GM12878 (cell line): Measurements from ENCODE around the gene NLRC5. TPM values are rescaled to one million over a fixed set of nuclear protein-coding genes. Genes with fewer than 3 reads are reported as not detected.
A peak's percentile ranks its signal among the peaks of the same experiment; 100 is the strongest.

Experiments
- ATAC-seq: fragments of 200-7000 bp; cut with Tn5 transposase; 3 replicates; pipeline ENCODE4 v1.9.1; 2020; ENCODE audit warnings: mild to moderate bottlenecking, moderate library complexity
- BruUV-seq: library from RNA; stranded (reverse); fragments of 400-500 nt; replicated peaks from 2 replicates; lab custom pipeline; 2021; lab: Mats Ljungman, UMichigan
- CTCF ChIA-PET: fragments of 300-600 bp; sonication (Branson Sonifier 250); formaldehyde crosslinking; extraction: SDS; loops from one replicate; lab custom pipeline; 2021; ENCODE audit warnings: inconsistent platforms; lab: Yijun Ruan, JAX
- POLR2A ChIA-PET: fragments of 350-600 bp; formaldehyde crosslinking; extraction: SDS; loops from one replicate; lab custom pipeline; 2021; ENCODE audit warnings: inconsistent platforms; lab: Charles Lee
- RAD21 ChIA-PET: fragments of 300-600 bp; sonication (Branson Sonifier 250); formaldehyde crosslinking; loops from one replicate; lab custom pipeline; 2023; ENCODE audit warnings: antibody characterized with exemption; ENCODE audit not compliant: unreplicated experiment; lab: Charles Lee
- SMC1A ChIA-PET: fragments of 300-600 bp; sonication (Branson Sonifier 250); formaldehyde crosslinking; loops from one replicate; lab custom pipeline; 2023; ENCODE audit not compliant: unreplicated experiment, uncharacterized antibody; lab: Charles Lee
- DNase-seq: peaks from one replicate; pipeline ENCODE4 v3.0.0-alpha.2; 2011; ENCODE audit warnings: low read depth, low spot score
- FAIRE-seq: peaks from 3 replicates; lab custom pipeline; 2011; peaks lifted over from hg19 to GRCh38; lab: Jason Lieb, UNC
- H2AFZ ChIP-seq: 2 replicates; pipeline ENCODE4 v1.6.0; 2011; ENCODE audit warnings: low read depth, low read length, control low read depth; ENCODE audit not compliant: control insufficient read depth
- H3K27ac ChIP-seq: 2 replicates; pipeline ENCODE4 v1.5.1; 2011; ENCODE audit warnings: control low read depth; ENCODE audit not compliant: control insufficient read depth, insufficient read depth
- H3K27me3 ChIP-seq, 2 experiments: replicated peaks in 1 of 2; 2 replicates each; pipeline versions ENCODE4 v1.6.0 to v1.6.1; 2011; ENCODE audit warnings: low read length in 1 of 2; ENCODE audit not compliant: control insufficient read depth in 2 of 2, insufficient read depth in 2 of 2
- H3K36me3 ChIP-seq, 2 experiments: 2 replicates each; pipeline ENCODE4 v1.5.1; 2011; ENCODE audit warnings: low read length in 1 of 2; ENCODE audit not compliant: control insufficient read depth in 2 of 2, insufficient read depth in 2 of 2
- H3K4me1 ChIP-seq: 2 replicates; pipeline ENCODE4 v1.6.1; 2011; ENCODE audit warnings: mild to moderate bottlenecking, low read length, moderate library complexity, mixed read lengths; ENCODE audit not compliant: control insufficient read depth, insufficient read depth
- H3K4me2 ChIP-seq: 2 replicates; pipeline ENCODE4 v1.6.0; 2011; ENCODE audit warnings: control low read depth; ENCODE audit not compliant: control insufficient read depth, insufficient read depth
- H3K4me3 ChIP-seq: fragments of 200-600 bp; sonication (generic); 2 replicates; pipeline ENCODE4 v1.5.1; 2016
- H3K79me2 ChIP-seq: 2 replicates; pipeline ENCODE4 v1.6.0; 2011; ENCODE audit warnings: low read length; ENCODE audit not compliant: control insufficient read depth, insufficient read depth
- H3K9ac ChIP-seq: 2 replicates; pipeline ENCODE4 v1.8.0; 2011; ENCODE audit warnings: low read length, control low read depth, mixed read lengths; ENCODE audit not compliant: control insufficient read depth, insufficient read depth
- H3K9me3 ChIP-seq: replicated peaks from 3 replicates; pipeline ENCODE4 v1.5.1; 2011; ENCODE audit warnings: mild to moderate bottlenecking, low read length; ENCODE audit not compliant: control insufficient read depth, insufficient read depth
- H4K20me1 ChIP-seq: 2 replicates; pipeline ENCODE4 v1.6.0; 2011; ENCODE audit not compliant: control insufficient read depth, insufficient read depth
- BCL11A ChIP-seq: IDR thresholded peaks from 2 replicates; pipeline ENCODE4 v1.6.1; 2011; ENCODE audit warnings: low read depth, low read length
- DPF2 ChIP-seq: fragments of 450-650 bp; IDR thresholded peaks from 2 replicates; pipeline ENCODE4 v1.6.1; 2017; ENCODE audit warnings: mild to moderate bottlenecking
- EED ChIP-seq: sonication (generic); IDR thresholded peaks from 2 replicates; pipeline ENCODE4 v1.6.1; 2016; ENCODE audit warnings: antibody characterized with exemption, low read depth
- EP300 ChIP-seq, 2 experiments: fragments of 150-350 bp in 1 of 2; IDR thresholded peaks; 2 replicates each; pipeline ENCODE4 v1.6.1; 2011 to 2012; ENCODE audit warnings: low read depth in 2 of 2, low read length in 2 of 2, borderline replicate concordance in 1 of 2, improper control_type of control experiment in 1 of 2, inconsistent platforms in 1 of 2; ENCODE audit not compliant: control insufficient read depth in 1 of 2
- JUNB ChIP-seq: IDR thresholded peaks from 2 replicates; pipeline ENCODE4 v1.6.1; 2016; ENCODE audit warnings: antibody characterized with exemption, mild to moderate bottlenecking
- MEF2A ChIP-seq: IDR thresholded peaks from 2 replicates; pipeline ENCODE4 v1.6.1; 2011; ENCODE audit warnings: low read depth, mild to moderate bottlenecking, low read length, moderate library complexity; ENCODE audit not compliant: insufficient read depth
- NKRF ChIP-seq: fragments of 450-650 bp; conservative IDR thresholded peaks from 2 replicates; pipeline ENCODE4 v1.6.1; 2017; ENCODE audit warnings: mild to moderate bottlenecking, moderate library complexity
- POU2F2 ChIP-seq: IDR thresholded peaks from 3 replicates; pipeline ENCODE4 v1.6.1; 2011; ENCODE audit warnings: low read depth, mild to moderate bottlenecking, low read length, borderline replicate concordance
- SMAD1 ChIP-seq: fragments of 450-650 bp; IDR thresholded peaks from 2 replicates; pipeline ENCODE4 v1.6.1; 2018; ENCODE audit warnings: mild to moderate bottlenecking, low read depth; ENCODE audit not compliant: partially characterized antibody
- SP1 ChIP-seq: IDR thresholded peaks from one replicate; pipeline ENCODE4 v1.6.1; 2011; ENCODE audit warnings: low read depth, low read length
- TARDBP ChIP-seq: IDR thresholded peaks from 2 replicates; pipeline ENCODE4 v1.6.1; 2016; ENCODE audit warnings: borderline replicate concordance
- TBL1XR1 ChIP-seq: IDR thresholded peaks from 2 replicates; pipeline ENCODE4 v1.6.1; 2012; ENCODE audit warnings: low read depth, low read length, improper control_type of control experiment
- TCF7 ChIP-seq: IDR thresholded peaks from 2 replicates; pipeline ENCODE4 v1.6.1; 2014; ENCODE audit warnings: antibody characterized with exemption, borderline replicate concordance
- WGBS: methylation state at CpG from one replicate; pipeline ENCODE4 v1.1.6; 2016; ENCODE audit warnings: low lambda C conversion rate; ENCODE audit not compliant: insufficient replicate concordance, insufficient coverage; ENCODE audit errors: missing lambda C conversion rate; 5-methylcytosine and 5-hydroxymethylcytosine counted together
- in situ Hi-C: fragments of 300-500 bp; cut with MboI; formaldehyde crosslinking; loops from 9 replicates; pipeline ENCODE4 v1.14.3; 2018; ENCODE audit warnings: mixed read lengths
- intact Hi-C: fragments of 100-400 bp; cut with micrococcal nuclease; formaldehyde crosslinking; loops from one replicate; pipeline ENCODE4 v1.14.2; 2022; ENCODE audit not compliant: unreplicated experiment
- polyA plus RNA-seq, 11 experiments: library from polyadenylated mRNA; depleted of rRNA in 4 of 11; unstranded in 6 of 11; stranded (reverse) in 5 of 11; fragments of >200 nt; fragmentation: Nextera tagmentation in 4 of 11; fragmentation: Illumina TruSeq in 1 of 11; extraction: Ambion mirVana in 4 of 11; extraction: Trizol in 1 of 11; gene quantifications; 1 replicate in 1 of 11; 2 replicates in 10 of 11; pipeline versions ENCODE4 v1.2.1 to v1.2.3, GENCODE V29; 2011 to 2016; ENCODE audit warnings: inconsistent platforms in 2 of 11, missing spikeins in 2 of 11, low read depth in 1 of 11
- total RNA-seq, 4 experiments: library from RNA; depleted of rRNA in 3 of 4; stranded (reverse); fragments of >200 nt in 3 of 4; fragmentation: Illumina TruSeq in 1 of 4; extraction: Trizol in 1 of 4; gene quantifications; 2 replicates each; pipeline versions ENCODE4 v1.2.1 to v1.2.3, GENCODE V29; 2013 to 2021

Gene NLRC5
- total and polyA plus RNA-seq, 10 of the 15 experiments (the other 5 are each of a cell fraction or from before 2014, with no cell fraction given) = 13.1 to 105 (median 57.3) TPM

- no peak for TF ChIP-seq NKRF
- TF ChIP-seq POU2F2 = peak; percentile 94
- no peak overlapping the region for H3K4me2 ChIP-seq
- H3K9ac ChIP-seq = no peak overlapping the region
- peaks cover 1% of the 10 kb centered on the region; the same call in 1 of the 2 replicates for H3K79me2 ChIP-seq
- no peaks in the 10 kb centered on the region for H3K9me3 ChIP-seq
- RAD21 ChIA-PET = no interaction called here
- POLR2A ChIA-PET = no interaction called here
- 74% methylated on average over 2 of the region's 2 CpGs for WGBS
- FAIRE-seq (no peak), ATAC-seq (no peak), DNase-seq (no peak)
- H3K27ac ChIP-seq = no peak overlapping the region
- CTCF ChIA-PET = interaction anchor here (1.4 to 1.8 kb wide), 3 partner anchors 78 to 83 kb away, joined by 3 to 7 read pairs (median 4); no protein-coding TSS in a partner anchor
- SMC1A ChIA-PET = interaction anchor here (0.7 to 2.1 kb wide), 3 partner anchors 10 to 84 kb away, joined by 3 to 10 read pairs (median 3); no protein-coding TSS in a partner anchor
- in situ Hi-C loops = no loop called here
- no TSS peak for BruUV-seq
- H3K4me1 ChIP-seq = peaks cover 69% of the 10 kb centered on the region
- no peaks in the 10 kb centered on the region for H4K20me1 ChIP-seq
- no peak overlapping the region for H2AFZ ChIP-seq
- peaks cover 10 to 17% of the 10 kb centered on the region in 2 experiments for H3K36me3 ChIP-seq
- H3K27me3 ChIP-seq = no peaks in the 10 kb centered on the region
- intact Hi-C loops = loop anchor here (5.0 kb wide), 1 partner anchor 186 kb away; no protein-coding TSS in a partner anchor
- no peak overlapping the region for H3K4me3 ChIP-seq
These were observed 58.7 kb downstream of the NLRC5 start for GRCh38 chr16:57048095-57048494.

DNA sequence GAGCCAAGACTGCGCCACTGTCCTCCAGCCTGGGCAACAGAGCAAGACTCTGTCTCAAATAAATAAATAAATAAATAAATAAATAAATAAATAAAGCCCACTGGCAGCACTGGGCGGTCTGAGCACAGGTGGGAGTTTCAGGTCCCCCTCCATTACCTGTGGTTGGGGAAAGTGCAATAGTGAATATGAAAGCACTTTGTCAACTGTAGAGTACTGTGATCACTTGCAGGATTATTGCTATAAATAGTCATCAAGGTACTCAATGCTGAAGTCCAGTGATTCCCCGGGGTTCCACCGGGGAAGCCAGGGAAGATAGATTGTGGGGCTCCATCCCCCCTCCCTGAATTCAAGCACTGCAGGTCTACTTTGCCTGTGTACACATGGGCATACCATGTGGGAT lies 60.3 kb downstream of the NLRC5 start:
- Histone ChIP-seq H3K9ac (no peak overlapping the region), H2AFZ (no peak overlapping the region), H3K27ac (peak overlapping the region; percentile 22; the same call in 1 of the 2 replicates), H3K27me3 (no peaks in the 10 kb centered on the region), H3K79me2 (no peaks in the 10 kb centered on the region), H3K9me3 (no peaks in the 10 kb centered on the region), H3K4me1 (peaks cover 57% of the 10 kb centered on the region), H3K4me3 (no peak overlapping the region), H4K20me1 (no peaks in the 10 kb centered on the region), H3K36me3 (peaks cover 13 to 14% of the 10 kb centered on the region in 2 experiments), H3K4me2 (peak overlapping the region; percentile 41)
- FAIRE-seq = no peak
- whole genome bisulfite sequencing = 22% methylated on average over 4 of the region's 4 CpGs
- ChIA-PET SMC1A (interaction anchor here (0.8 to 2.1 kb wide), 4 partner anchors 57 to 85 kb away, joined by 3 to 10 read pairs (median 3); no protein-coding TSS in a partner anchor), CTCF (interaction anchor here (0.6 to 1.4 kb wide), 3 partner anchors 44 to 86 kb away, joined by 3 to 4 read pairs (median 3); no protein-coding TSS in a partner anchor), RAD21 (interaction anchor here (0.9 kb wide), 1 partner anchor 85 kb away, joined by 3 read pairs; no protein-coding TSS in a partner anchor), POLR2A (interaction anchor here (0.6 kb wide), 2 partner anchors 132 to 400 kb away, joined by 3 to 4 read pairs; no protein-coding TSS in a partner anchor)
- ATAC-seq = peak; percentile 59
- in situ Hi-C loops (no loop called here), intact Hi-C loops (loop anchor here (5.0 kb wide), 1 partner anchor 187 kb away; no protein-coding TSS in a partner anchor)
- DNase-seq = peak; percentile 52
- no TSS peak for BruUV-seq
- peak; percentile 93 for TF ChIP-seq EED
- TF ChIP-seq MEF2A = peak; percentile 96
- peak; percentile 72 for TF ChIP-seq TCF7
- TF ChIP-seq SMAD1 = no peak
- peak; percentile 94 for TF ChIP-seq JUNB
- peak; percentile 66; the same call in 1 of the 2 replicates for TF ChIP-seq TBL1XR1
- peak in 1 of 2 experiments; percentile 43; a peak in 2 of 4 replicates for TF ChIP-seq EP300 (IDR thresholded peaks at IDR 0.05; ENCODE audit: borderline replicate concordance in 1 of 2, control insufficient read depth in 1 of 2, low read depth in 2 of 2, low read length in 2 of 2)
- no peak for TF ChIP-seq TARDBP
- TF ChIP-seq DPF2 = 0 out of 2 replicates have a peak, but pooled peaks have one; percentile 39
- peak; percentile 55 for TF ChIP-seq SP1
- peak; percentile 85; the same call in 1 of the 2 replicates for TF ChIP-seq BCL11A
